ENCODE measurements around the gene UBL4A. TPM values are rescaled to one million over a fixed set of nuclear protein-coding genes. Genes with fewer than 3 reads are reported as not detected.

The UBL4A gene
- total RNA-seq, 1 experiment from 2014 or later = 37.4 TPM

GRCh38 chrX:154478728-154479622 is 7.4 kb downstream of the UBL4A start, which contains the start of gene LAGE3 (continued):
- no peak for TF ChIP-seq EZH2 (IDR thresholded peaks at IDR 0.05)

- ChIA-PET CTCF (no interaction called here), POLR2A (interaction anchor here (1.1 kb wide), 1 partner anchor 25 kb away, joined by 3 read pairs; no protein-coding TSS in a partner anchor), RAD21 (ENCODE audit: low non-redundant PET in 1 of 2, low total read pairs in 2 of 2, uncharacterized antibody in 2 of 2, unreplicated experiment in 2 of 2) (no interaction called here)
- peak overlapping the region; percentile 60 for H3K9ac ChIP-seq (ENCODE audit: low read length)
- H3K9me2 ChIP-seq (ENCODE audit: insufficient read depth) = no peaks in the 10 kb centered on the region
- no peaks in the 10 kb centered on the region for H4K20me1 ChIP-seq (ENCODE audit: insufficient read depth)
- TF ChIP-seq POLR2AphosphoS5 (IDR thresholded peaks at IDR 0.05; ENCODE audit: low read depth, low read length) (peak; percentile 66), REST (IDR thresholded peaks at IDR 0.05; ENCODE audit: low read depth) (no peak)
- H3K79me2 ChIP-seq (ENCODE audit: insufficient read depth, low read length) = no peaks in the 10 kb centered on the region
- H3K4me2 ChIP-seq (ENCODE audit: low read length) = peak overlapping the region; percentile 71
- BruUV-seq (replicated peaks) = TSS peak; percentile 81
- no peak for DNase-seq (ENCODE audit: low read depth, low spot score)
- no peaks in the 10 kb centered on the region for H3K36me3 ChIP-seq (ENCODE audit: control insufficient read depth in 1 of 2, insufficient read depth in 2 of 2, low read length in 2 of 2)
- H2AFZ ChIP-seq (ENCODE audit: low read depth, low read length, poor library complexity, severe bottlenecking) = no peak overlapping the region
- peak overlapping the region; percentile 53 to 60 for H3K4me3 ChIP-seq (replicated peaks in 1 of 2; ENCODE audit: low read depth in 1 of 2, low read length in 2 of 2)
- intact Hi-C loops (cut with micrococcal nuclease) = loop anchor here (5.0 kb wide), 2 partner anchors 36 to 71 kb away; partner anchors contain the start of genes DNASE1L1 and FAM50A
- H3K27ac ChIP-seq (ENCODE audit: low read depth, low read length) = peak overlapping the region; percentile 87; the same call in 1 of the 2 replicates
- H3K27me3 ChIP-seq (ENCODE audit: insufficient read depth, low read length) = no peaks in the 10 kb centered on the region
- ATAC-seq = peak; percentile 1; the same call in 1 of the 2 replicates
- peaks cover 3 to 10% of the 10 kb centered on the region in 2 experiments; a peak in 3 of 4 replicates for H3K4me1 ChIP-seq (ENCODE audit: control insufficient read depth in 1 of 2, insufficient read depth in 2 of 2, low read length in 2 of 2)
- no peaks in the 10 kb centered on the region for H3K9me3 ChIP-seq (ENCODE audit: control insufficient read depth in 1 of 2, insufficient read depth in 1 of 2, low read depth in 1 of 2, low read length in 2 of 2)
These were observed 8.4 kb downstream of the UBL4A start for GRCh38 chrX:154477891-154478477.
